T47D (cell line): ENCODE data around the gene FAM83F.
A peak's percentile ranks its signal among the peaks of the same experiment; 100 is the strongest.

ENCODE experiments used
- DNase-seq, 2 experiments: peaks; one replicate each; pipeline versions ENCODE4 v3.0.0 to v3.0.0-alpha.2; 2011 to 2012; ENCODE audit warnings: low read depth in 1 of 2, low spot score in 1 of 2
- JUND ChIP-seq: IDR thresholded peaks from 2 replicates; pipeline ENCODE4 v1.6.1; 2012; ENCODE audit warnings: low read depth
- in situ Hi-C: cut with HindIII; loops from 2 replicates; pipeline ENCODE4 v1.10.0; 2016; ENCODE audit warnings: low sequenced_read_pairs, low pct_unique_long_range_greater_than_20kb

Gene FAM83F

DNA sequence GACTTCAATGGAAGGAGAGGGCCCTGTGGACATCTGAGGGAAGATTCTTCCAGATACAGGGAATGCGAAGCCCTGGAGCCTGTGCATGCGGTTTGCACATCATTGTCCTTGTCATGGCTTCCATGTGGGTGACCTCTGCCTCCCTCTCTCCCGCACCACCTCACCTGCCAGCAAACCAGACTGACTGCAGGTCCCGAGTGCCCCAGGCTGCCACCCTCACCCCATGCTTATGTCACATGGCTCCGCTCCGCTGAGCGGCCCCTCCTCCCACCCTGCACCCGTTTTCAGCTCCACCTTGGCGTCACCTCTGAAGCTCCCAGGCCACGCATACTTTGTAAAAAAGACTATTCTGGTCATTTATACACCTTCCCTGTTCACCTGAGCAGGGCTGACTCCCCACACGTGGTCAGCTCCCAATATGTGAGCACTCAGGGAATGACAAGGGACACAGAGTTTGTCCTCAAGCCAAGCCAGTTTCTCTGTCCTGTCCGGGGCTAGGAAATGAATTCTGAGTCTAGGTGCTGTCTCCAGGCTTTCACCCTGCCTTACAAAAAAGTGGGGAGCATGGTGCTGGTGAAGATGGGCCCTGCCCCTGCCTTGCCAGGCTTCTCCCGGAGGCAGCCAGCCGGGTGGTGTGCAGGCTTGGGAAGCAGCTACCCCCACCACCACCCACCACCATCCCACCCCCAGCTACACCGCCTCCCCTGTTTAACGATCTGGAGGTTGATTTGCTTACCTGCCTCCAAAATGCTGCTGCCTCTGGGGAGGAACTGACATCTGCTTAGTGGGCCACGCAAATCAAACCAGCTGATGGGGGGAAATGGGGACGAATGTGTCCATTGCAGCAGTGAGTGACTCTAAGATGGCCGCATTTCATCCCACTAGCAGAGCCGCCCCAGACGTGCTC lies 32.7 kb downstream of the FAM83F start:
- in situ Hi-C loops, result no loop called here
- no peak for TF ChIP-seq JUND
- DNase-seq, result no peak

DNA sequence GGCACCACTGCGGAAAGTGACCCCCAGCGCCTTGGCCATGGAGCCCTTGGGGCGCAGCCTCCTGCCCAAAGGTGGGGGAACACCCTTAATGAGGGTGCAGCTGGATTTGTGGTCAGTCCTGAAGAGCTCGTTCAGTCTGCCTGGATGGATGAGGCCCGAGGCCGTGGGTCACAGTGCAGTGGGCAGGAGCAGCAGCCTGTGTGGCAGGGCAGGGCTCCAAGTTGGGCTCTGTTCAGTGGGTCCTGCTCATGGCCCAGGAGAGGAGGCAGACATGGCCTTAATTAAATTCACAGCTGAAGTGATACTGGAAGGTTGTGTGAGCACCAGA lies 33.3 kb downstream of the FAM83F start:
- in situ Hi-C loops, result no loop called here
- no peak for DNase-seq
- no peak for TF ChIP-seq JUND

DNA sequence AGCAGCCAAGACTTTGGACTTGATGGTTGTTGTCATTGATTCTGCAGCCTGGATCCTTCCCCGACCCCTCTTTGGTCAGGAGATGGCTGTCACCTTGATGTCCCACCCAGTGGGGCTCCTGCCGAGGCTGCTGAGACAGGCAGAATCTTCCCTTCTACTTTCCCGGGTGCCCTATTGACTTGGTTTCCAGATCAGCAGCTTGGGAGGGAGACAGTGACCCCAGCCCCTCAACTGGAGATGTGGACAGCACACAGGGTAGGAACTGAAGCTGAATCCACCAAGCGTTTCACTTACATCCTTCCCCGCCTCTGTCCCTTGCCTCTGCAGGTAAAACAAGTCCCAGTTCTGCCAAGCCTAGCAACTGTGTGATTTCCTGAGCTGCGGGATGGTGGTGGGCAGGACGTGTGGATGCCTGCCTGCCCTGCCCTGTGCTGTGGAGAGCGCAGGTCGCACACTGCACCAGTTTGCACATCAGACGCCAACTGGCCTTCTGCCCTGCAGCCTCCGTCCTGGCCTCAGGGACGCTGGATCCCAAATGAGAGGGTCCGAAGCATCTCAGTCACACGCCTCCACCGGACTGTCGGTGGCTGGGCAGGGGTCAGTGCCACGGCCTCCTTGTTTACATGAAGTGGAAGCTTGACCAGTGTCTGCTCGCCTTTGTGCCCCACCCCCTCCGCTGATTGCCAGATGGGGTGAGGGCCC lies 34.6 kb downstream of the FAM83F start:
- no peak for TF ChIP-seq JUND
- DNase-seq, result no peak
- in situ Hi-C loops, result no loop called here

DNA sequence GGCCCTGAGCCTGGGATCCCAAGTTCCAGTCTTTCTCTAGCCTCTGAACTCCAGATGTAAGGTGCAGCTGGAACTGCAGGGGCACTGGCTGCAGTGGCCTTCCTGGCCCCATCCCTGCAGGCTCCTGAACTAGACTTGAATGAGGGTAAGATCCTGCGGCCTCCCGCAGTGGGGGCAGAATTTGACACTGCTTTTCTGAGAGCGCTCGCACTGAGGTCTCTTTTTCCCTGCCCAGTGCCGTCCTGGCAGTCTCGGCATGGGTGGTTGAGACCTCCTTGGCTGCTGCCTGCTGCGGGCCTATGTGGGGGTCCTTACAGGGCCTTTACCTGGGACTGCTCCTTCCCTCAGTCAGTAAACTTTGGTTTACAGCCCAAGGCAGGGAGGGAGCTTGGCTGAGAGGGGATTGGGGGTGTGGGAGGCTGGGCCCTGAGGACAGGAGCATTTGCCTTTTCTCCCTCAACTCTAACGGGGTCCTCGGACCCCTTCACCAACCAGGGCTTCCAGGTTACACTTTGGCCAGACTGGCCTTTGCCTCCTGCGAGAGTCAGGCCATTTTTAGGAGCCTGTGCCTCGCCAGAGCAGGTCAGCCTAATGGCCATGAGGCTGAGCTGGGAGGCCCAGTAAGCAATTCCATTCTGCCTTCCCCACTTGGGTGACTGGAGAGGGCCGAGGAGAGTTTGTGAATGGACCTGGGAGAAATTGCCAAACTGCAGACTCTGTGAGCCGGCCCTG lies 35.4 kb downstream of the FAM83F start:
- TF ChIP-seq JUND, result no peak
- in situ Hi-C loops, result no loop called here
- DNase-seq, result no peak

DNA sequence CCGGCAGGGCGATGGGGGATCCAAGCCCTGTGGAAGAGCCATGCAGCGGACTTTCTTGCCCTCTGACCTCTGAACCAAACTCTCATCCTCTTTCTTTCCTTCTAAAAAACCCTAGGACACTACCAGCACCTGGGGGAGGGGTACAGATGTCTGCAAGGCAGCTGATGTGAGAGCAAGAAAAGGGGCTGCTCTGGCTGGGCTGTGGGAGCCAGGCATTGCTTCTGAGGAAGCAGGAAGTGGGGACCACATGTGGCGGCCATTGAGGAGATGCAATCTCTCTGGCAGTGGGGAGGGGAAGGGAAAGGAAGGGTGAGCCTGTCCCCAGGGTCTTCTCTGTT lies 36.0 kb downstream of the FAM83F start:
- in situ Hi-C loops, result no loop called here
- no peak for TF ChIP-seq JUND
- DNase-seq, result no peak

DNA sequence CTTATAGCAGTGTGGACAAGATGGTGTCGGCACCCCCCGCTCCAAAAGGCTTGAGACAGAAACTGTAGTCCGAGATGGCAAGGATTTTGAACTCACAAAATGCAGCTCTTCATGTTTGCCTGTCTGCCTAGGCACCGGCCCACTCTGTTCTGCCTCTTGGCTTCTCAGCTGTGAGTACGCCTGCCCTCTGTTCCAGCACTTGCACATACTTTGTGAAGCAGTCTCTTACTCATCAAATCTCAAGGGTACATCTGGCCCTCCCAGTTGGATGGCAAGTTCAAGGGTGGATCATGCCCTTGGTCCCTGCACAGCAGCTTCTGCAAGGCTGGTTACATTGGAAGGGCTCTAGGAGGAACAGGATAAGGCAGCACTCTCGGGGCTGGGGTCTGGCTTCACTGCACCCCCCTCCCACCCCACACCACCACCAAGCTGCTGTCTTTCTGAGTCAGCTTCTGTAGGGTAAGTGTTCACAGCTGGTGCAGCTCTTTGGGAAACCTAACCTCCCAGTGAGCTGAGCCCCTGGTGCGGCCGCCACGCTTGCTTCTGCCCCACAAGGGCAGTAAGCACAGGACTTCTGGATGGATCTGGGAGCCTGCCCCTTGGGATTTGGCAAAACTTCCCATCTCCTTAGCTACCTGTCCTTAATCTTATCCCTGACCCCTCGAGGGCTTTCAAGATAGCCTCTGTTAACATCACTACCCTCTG lies 37.2 kb downstream of the FAM83F start:
- in situ Hi-C loops, result no loop called here
- DNase-seq, result no peak
- no peak for TF ChIP-seq JUND

DNA sequence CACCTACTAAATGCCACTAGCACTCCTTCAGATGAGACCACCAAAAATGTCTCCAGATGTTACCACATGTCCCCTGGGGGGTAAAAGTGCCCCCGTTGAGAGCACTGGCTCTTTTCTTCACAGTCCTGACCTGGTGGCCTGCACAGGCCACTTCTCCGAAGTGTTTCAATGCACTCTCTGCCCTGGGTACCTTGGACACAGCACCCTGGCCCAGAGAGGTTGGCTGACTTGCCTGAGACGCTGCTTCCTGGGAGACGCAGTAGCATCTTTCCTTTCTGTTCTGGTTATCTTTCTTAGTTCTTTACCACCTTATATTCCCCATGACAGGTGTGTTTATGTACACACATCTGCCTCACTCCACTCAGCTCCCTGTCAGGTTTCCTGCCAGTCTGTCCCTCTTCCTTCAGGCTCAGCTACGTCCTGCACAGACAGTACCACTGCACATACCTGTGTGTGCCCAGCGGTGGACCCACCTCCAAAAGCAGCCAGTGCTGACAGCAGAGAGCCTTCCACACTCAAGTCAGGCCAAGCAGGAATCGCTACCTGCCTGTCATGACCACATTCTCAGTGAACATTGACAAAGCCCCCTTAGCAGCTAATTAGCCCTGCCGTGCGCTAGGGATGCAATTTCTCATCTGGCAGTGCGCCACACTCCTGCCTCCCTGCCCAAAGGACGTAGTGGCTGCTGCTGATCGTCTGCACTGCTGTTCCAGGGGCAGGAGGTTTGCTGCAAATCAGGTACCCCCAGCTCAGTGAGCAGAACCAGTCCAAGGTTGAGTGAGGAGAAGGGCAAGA lies 39.0 kb downstream of the FAM83F start:
- no peak for DNase-seq
- in situ Hi-C loops, result no loop called here
- no peak for TF ChIP-seq JUND

DNA sequence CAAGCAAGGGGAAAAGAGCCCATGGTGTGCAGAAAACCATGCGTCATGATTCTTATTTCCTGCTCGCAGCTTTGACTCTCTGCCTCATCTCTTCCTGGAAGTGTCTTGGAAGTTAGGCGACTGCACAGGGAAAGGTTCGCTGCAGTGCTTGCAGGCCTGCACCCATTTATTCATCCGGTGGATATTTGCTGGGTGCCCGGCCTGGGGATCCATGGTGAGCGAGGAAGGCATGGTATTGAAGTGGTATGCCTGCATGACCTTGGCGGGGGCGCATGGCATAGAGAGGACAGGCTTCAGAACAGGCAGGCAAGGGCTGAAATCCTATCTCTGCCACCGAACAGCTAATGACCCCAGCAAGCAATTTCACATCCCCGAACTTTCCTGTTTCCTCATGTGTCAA lies 40.6 kb downstream of the FAM83F start:
- in situ Hi-C loops, result no loop called here
- no peak for DNase-seq
- no peak for TF ChIP-seq JUND

DNA sequence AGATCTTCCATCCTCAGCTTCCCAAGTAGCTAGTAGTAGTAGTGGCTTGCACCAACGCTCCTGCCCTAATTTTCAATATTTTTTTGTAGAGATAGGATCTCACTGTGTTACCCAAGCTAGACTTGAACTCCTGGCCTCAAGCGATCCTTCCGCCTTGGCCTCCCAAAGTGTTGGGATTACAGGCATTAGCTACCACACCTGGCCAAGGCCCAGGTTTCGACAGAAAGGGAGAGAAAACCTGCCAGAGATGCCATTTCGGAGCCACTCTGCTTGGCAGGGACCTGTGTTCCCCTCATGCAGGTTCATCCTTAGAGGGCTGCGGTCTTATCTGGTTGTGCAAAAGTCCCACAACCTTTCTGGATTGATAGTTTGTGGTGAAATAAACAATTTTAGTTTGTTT lies 41.4 kb downstream of the FAM83F start:
- TF ChIP-seq JUND, result no peak
- in situ Hi-C loops, result no loop called here

DNA sequence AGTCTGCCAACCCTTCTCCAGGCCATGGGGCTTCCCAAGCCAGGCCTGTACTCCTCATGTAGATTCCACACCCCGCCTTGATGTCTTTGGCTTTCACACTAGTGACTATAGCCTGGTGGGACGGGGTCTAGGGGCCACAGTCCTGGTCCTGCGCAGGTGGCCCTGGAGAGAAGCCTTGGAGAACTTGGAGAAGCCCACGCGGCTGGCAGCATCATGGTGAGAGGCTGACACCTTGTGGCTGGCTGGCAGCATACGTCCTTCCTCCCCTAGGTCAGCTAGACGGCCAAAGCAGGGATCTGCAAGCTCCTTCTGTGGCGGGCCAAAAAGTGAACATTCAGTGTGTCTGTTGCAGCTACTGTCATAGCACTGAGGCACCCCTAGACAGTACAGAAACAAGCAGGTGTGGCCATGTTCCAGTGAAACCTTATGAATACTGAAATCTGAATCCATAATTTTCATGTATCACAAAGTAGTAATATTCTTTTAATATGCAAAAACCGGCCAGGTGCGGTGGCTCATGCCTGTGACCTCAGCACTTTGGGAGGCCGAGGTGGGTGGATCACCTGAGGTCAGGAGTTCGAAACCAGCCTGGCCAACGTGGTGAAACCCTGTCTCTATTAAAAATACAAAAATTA lies 42.0 kb downstream of the FAM83F start:
- no peak for TF ChIP-seq JUND

More for the DNA sequence above, 41.4 kb downstream of the FAM83F start:
- no peak for DNase-seq

DNA sequence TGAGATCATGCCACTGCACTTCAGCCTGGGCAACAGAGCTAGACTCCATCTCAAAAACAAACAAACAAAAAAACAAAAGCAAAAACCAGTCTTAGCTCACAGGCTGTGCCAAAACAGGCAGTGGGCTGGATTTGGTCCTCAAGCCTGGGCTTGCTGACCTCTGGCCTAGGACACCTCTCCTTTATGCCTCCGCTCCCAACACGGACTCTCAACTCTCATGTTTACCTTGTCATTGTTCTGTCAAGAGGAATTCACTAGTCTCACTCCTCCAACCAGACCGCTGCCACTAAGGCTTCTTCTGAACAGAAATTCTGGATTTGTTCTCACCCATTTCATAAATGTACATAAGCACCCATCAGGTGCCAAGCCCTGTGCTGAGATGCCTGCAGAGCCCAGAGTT lies 42.6 kb downstream of the FAM83F start:
- in situ Hi-C loops, result no loop called here
- no peak for DNase-seq
- no peak for TF ChIP-seq JUND

More for the DNA sequence above, 42.0 kb downstream of the FAM83F start:
- in situ Hi-C loops, result no loop called here
- peak; percentile 50 to 79 for DNase-seq
